ENCODE measurements around the gene PIK3R1.

DNA sequence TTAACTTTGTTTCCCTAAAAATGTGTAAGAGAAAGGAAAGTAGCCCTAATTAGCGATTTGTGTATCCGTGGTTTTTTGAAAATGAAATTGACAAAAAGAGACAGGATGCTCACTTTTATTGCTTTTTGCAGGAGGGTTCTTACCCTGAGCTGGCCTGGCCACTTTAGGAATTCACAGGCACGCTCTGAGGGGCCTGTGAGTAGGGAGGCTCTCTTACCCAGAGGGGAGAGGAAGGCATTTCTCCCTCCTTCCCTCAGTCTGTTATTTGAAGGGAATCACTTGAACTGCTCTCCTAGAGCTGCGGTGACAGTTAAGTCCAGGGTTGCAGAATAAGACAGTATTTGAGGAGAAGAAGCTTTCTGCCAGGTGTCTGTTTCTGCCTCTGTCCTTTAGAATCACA lies 16.7 kb downstream of the PIK3R1 start:
- TF ChIP-seq, protein P1, sequence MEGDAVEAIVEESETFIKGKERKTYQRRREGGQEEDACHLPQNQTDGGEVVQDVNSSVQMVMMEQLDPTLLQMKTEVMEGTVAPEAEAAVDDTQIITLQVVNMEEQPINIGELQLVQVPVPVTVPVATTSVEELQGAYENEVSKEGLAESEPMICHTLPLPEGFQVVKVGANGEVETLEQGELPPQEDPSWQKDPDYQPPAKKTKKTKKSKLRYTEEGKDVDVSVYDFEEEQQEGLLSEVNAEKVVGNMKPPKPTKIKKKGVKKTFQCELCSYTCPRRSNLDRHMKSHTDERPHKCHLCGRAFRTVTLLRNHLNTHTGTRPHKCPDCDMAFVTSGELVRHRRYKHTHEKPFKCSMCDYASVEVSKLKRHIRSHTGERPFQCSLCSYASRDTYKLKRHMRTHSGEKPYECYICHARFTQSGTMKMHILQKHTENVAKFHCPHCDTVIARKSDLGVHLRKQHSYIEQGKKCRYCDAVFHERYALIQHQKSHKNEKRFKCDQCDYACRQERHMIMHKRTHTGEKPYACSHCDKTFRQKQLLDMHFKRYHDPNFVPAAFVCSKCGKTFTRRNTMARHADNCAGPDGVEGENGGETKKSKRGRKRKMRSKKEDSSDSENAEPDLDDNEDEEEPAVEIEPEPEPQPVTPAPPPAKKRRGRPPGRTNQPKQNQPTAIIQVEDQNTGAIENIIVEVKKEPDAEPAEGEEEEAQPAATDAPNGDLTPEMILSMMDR (IDR thresholded peaks at IDR 0.05; ENCODE audit: low read depth, low read length, poor library complexity, severe bottlenecking) = no peak
- TF ChIP-seq EZH2phosphoT487 (IDR thresholded peaks at IDR 0.05; ENCODE audit: borderline replicate concordance, low read length) = no peak
